ENCODE measurements around the gene TBXA2R.

TBXA2R gene

DNA sequence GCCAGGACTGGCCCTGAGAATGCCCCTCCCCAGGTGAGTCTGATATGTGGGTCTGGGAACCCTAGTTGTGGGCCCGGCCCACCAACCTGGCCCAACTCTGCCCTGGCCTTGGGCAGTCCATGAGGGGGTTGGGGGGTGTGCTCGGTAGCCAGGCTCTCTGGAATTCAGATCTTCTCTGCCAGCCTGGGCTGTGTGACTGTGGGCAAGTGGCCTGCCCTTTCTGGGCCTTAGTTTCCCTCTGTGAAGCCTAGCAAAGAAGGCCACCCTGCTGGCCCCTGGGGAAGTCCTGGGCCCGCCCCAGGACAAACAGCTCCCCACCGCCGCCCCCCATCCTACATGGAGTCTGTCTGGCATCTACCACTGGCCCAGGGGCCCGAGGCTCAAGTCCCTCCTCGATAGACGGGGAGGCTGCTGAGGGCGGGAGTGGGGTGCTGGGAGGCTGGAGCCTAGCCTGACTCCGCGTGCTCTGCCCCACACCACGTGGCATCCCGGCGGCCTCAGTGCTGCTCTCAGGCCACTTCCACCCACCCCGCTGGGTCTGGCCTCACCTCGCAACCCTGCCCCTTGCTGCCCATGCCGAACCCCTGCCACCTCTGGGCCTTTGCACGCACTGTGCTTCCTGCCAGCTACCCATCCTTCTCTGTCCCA is 8.3 kb upstream of the TBXA2R start:
- Mint-ChIP-seq H3K27me3 (ENCODE audit: low read depth, poor library complexity) (no peaks in the 10 kb centered on the region), H3K27ac (peak overlapping the region; percentile 66), H3K9me3 (no peaks in the 10 kb centered on the region), H3K36me3 (ENCODE audit: low read depth) (peaks cover 11% of the 10 kb centered on the region), H3K4me1 (peaks cover 8% of the 10 kb centered on the region), H3K4me3 (no peak overlapping the region)
- TF ChIP-seq, protein P1, sequence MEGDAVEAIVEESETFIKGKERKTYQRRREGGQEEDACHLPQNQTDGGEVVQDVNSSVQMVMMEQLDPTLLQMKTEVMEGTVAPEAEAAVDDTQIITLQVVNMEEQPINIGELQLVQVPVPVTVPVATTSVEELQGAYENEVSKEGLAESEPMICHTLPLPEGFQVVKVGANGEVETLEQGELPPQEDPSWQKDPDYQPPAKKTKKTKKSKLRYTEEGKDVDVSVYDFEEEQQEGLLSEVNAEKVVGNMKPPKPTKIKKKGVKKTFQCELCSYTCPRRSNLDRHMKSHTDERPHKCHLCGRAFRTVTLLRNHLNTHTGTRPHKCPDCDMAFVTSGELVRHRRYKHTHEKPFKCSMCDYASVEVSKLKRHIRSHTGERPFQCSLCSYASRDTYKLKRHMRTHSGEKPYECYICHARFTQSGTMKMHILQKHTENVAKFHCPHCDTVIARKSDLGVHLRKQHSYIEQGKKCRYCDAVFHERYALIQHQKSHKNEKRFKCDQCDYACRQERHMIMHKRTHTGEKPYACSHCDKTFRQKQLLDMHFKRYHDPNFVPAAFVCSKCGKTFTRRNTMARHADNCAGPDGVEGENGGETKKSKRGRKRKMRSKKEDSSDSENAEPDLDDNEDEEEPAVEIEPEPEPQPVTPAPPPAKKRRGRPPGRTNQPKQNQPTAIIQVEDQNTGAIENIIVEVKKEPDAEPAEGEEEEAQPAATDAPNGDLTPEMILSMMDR (IDR thresholded peaks at IDR 0.05) = no peak
- no peak for DNase-seq

DNA sequence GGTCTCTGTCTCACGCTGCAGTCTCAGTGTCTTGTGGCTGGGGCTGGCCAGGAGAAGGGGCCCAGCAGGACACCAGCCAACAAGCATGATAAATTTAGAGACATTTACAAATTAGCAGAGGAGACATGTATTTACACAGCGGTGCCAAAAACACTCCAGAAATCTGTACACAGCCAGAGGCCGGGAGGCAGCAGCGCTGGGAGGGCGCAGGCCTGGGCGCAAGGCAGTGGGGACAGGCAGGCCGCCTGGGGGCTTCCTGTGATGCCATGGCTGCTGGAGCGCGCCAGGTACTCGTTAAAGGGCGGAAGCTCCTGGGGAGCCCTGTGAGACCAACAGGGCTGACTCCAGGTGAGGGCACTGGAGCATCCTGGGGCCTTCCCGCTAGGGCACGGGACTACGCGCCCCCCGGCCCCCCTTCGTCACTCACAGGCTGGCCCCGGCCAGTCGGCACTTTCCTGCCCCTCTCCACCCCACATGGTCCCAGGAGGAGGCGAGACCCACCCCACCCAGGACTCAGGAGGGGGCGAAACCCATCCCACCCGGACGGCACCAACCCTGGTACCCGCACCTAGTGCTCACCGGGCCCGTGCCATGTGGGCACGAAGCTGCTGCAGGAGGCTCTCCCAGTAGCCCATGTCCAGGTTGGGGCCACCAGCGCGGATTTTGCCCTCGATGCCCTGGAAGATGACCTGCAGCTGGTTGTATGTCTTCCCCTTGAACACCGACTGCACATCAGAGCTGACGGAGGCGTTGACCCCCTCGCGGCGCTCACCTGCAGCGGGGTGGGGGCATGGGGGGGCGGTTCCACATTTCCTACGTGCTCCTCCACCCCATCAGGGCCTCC is 7.4 kb upstream of the TBXA2R start:
- Mint-ChIP-seq H3K27me3 (ENCODE audit: low read depth, poor library complexity) (no peaks in the 10 kb centered on the region), H3K36me3 (ENCODE audit: low read depth) (peaks cover 11% of the 10 kb centered on the region), H3K9me3 (no peaks in the 10 kb centered on the region), H3K27ac (no peak overlapping the region), H3K4me3 (no peak overlapping the region), H3K4me1 (peaks cover 8% of the 10 kb centered on the region)
- TF ChIP-seq, protein P1 (IDR thresholded peaks at IDR 0.05) = no peak
- no peak for DNase-seq

DNA sequence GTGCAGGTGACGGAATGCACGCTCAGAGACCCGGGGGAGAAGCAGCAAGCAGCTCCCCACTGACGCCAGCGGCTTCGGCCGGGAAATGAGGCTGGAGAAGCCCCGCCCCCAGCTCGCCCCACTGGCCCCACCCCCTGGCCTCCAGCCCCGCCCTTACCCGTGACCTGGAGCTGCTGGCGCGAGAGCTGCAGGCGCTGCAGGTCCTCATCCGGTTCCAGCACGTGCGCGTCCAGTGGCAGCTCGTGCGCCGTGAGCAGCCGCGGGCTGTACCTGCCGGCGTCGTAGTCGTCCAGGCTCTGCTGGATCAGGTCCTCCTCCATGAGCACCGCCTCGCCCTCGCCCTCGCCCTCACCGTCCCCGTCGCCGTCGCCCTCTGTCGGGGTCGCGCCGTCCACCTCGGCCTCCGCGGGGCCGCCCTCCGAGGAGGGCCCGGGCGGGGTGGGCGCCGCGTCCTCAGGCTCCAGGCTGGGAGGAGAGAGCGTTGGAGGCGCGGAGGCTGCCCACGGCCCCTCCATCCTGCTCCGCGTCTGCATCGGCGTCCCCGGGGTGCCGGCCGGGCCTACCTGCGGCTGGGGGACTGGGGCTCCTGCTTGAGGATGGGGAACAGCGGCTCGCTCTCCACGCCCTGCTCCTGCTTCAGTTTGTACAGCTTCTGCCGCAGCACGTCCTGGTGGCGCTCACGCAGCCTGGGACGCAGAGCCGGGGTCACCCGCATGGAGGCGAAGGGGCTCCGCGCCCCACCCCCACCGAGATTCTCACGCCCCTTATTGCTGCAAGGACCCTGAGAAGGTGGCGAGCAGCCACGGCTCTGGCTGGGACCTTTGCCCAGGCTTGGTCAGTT is 6.4 kb upstream of the TBXA2R start:
- H3K4me3 Mint-ChIP-seq = no peak overlapping the region
- H3K27me3 Mint-ChIP-seq (ENCODE audit: low read depth, poor library complexity) = no peaks in the 10 kb centered on the region
- peaks cover 11% of the 10 kb centered on the region for H3K36me3 Mint-ChIP-seq (ENCODE audit: low read depth)
- no peak overlapping the region for H3K27ac Mint-ChIP-seq
- H3K4me1 Mint-ChIP-seq = peaks cover 11% of the 10 kb centered on the region
- H3K9me3 Mint-ChIP-seq = no peaks in the 10 kb centered on the region
- TF ChIP-seq, protein P1 (IDR thresholded peaks at IDR 0.05) = no peak
- peak; percentile 43 for DNase-seq

DNA sequence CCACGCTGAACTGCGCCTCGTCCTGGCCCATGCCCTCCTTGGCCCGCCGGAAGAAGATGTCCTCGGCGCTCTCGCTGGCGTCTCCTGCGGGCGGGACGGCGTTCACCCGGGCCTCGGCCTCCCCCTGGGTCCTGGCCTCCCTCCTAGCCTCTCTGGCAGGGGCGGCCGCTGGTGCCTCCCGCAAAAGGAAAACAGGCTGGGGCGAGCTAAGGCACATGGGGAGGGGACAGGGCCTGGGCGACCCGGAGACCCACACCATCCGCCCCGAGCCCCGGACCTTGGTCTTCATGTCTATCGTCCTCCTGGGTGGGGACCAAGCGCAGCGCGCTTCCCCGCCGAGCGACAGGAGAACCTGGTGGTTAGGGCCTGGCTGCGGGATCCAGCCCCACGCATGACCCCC is 5.7 kb upstream of the TBXA2R start:
- TF ChIP-seq, protein P1 (IDR thresholded peaks at IDR 0.05) = no peak
- peaks cover 11% of the 10 kb centered on the region for H3K36me3 Mint-ChIP-seq (ENCODE audit: low read depth)
- no peak for DNase-seq
- H3K9me3 Mint-ChIP-seq = no peaks in the 10 kb centered on the region
- peaks cover 14% of the 10 kb centered on the region for H3K4me1 Mint-ChIP-seq
- no peak overlapping the region for H3K27ac Mint-ChIP-seq
- peaks cover 1% of the 10 kb centered on the region for H3K27me3 Mint-ChIP-seq (ENCODE audit: low read depth, poor library complexity)
- H3K4me3 Mint-ChIP-seq = no peak overlapping the region

DNA sequence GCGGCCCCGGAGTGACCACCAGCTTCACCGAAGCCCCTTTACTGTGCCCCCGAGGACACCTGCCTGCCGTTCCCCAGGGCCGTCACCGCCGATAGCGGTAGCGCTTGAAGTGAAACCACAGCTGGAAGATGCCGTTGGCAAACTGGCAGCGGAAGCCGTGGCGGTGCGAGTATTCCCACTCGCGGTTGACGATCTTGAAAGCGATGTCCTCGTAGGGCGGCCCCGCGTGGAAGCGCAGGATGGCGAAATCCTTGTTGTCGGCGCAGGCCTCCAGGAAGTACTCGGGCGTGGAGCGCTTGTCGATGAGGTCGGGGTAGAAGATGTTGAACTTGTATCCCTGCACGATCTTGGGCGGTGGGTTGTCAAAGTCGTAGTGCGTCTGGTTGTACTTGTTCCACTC is 5.2 kb upstream of the TBXA2R start:
- Mint-ChIP-seq H3K4me1 (peaks cover 15% of the 10 kb centered on the region), H3K36me3 (ENCODE audit: low read depth) (peaks cover 11% of the 10 kb centered on the region), H3K4me3 (no peak overlapping the region), H3K9me3 (no peaks in the 10 kb centered on the region), H3K27me3 (ENCODE audit: low read depth, poor library complexity) (peaks cover 6% of the 10 kb centered on the region), H3K27ac (no peak overlapping the region)
- TF ChIP-seq, protein P1 (IDR thresholded peaks at IDR 0.05) = no peak
- no peak for DNase-seq

Measured in nephron progenitor cell (in vitro differentiated cells).